Endothelial cell of umbilical vein (primary cell): ENCODE measurements around the gene CEP164. TPM values are rescaled to one million over a fixed set of nuclear protein-coding genes. Genes with fewer than 3 reads are reported as not detected.

Source experiments
- BruUV-seq: library from RNA; stranded (reverse); fragments of 400-500 nt; replicated peaks from 2 replicates; lab custom pipeline; 2021; lab: Mats Ljungman, UMichigan
- CTCF ChIA-PET: fragments of 300-600, 350-600 bp; sonication (Branson Sonifier 250); formaldehyde crosslinking; loops from one replicate; lab custom pipeline; 2021; ENCODE audit warnings: antibody characterized with exemption, inconsistent platforms; lab: Charles Lee
- POLR2A ChIA-PET: fragments of 300-600, 350-600 bp; sonication (Branson Sonifier 250); formaldehyde crosslinking; loops from one replicate; lab custom pipeline; 2021; ENCODE audit warnings: antibody characterized with exemption, inconsistent platforms; lab: Charles Lee
- DNase-seq: peaks from one replicate; pipeline ENCODE4 v3.0.0-alpha.2; 2011; ENCODE audit warnings: low read depth, low spot score
- FAIRE-seq: peaks from 2 replicates; lab custom pipeline; 2011; peaks lifted over from hg19 to GRCh38; lab: Jason Lieb, UNC
- H2AFZ ChIP-seq: 2 replicates; pipeline ENCODE4 v1.6.0; 2012; ENCODE audit warnings: low read depth, low read length, control low read depth, inconsistent platforms
- H3K27ac ChIP-seq: 2 replicates; pipeline ENCODE4 v1.5.1; 2011; ENCODE audit warnings: low read depth, mild to moderate bottlenecking, control low read depth, low read length, moderate library complexity; ENCODE audit not compliant: insufficient read depth
- H3K27me3 ChIP-seq, 2 experiments: 2 replicates each; pipeline versions ENCODE4 v1.6.0 to v1.6.1; 2011; ENCODE audit warnings: low read length in 2 of 2, mixed read lengths in 1 of 2; ENCODE audit not compliant: control insufficient read depth in 2 of 2, insufficient read depth in 2 of 2
- H3K36me3 ChIP-seq, 2 experiments: 2 replicates in 1 of 2; 3 replicates in 1 of 2; pipeline ENCODE4 v1.5.1; 2011; ENCODE audit warnings: low read length in 2 of 2, mild to moderate bottlenecking in 1 of 2, moderate library complexity in 1 of 2; ENCODE audit not compliant: control insufficient read depth in 2 of 2, insufficient read depth in 2 of 2; ENCODE audit errors: extremely low read depth in 1 of 2
- H3K4me1 ChIP-seq: 3 replicates; pipeline ENCODE4 v1.5.1; 2011; ENCODE audit warnings: mild to moderate bottlenecking, low read length; ENCODE audit not compliant: control insufficient read depth, insufficient read depth; ENCODE audit errors: extremely low read depth
- H3K4me2 ChIP-seq: 2 replicates; pipeline ENCODE4 v1.6.1; 2011; ENCODE audit warnings: low read length, control low read depth, mixed read lengths; ENCODE audit not compliant: insufficient read depth
- H3K4me3 ChIP-seq, 3 experiments: fragments of 200-600 bp in 1 of 3; sonication (generic), shearing (Covaris generic) in 1 of 3; replicated peaks in 1 of 3; 2 replicates each; pipeline ENCODE4 v1.5.1; 2011 to 2016; ENCODE audit warnings: control low read depth in 3 of 3, low read length in 3 of 3, mild to moderate bottlenecking in 2 of 3, inconsistent platforms in 1 of 3, low read depth in 1 of 3, moderate library complexity in 1 of 3; ENCODE audit not compliant: insufficient read depth in 1 of 3
- H3K79me2 ChIP-seq: 2 replicates; pipeline ENCODE4 v1.6.0; 2012; ENCODE audit warnings: low read length, inconsistent platforms; ENCODE audit not compliant: control insufficient read depth, insufficient read depth
- H3K9ac ChIP-seq: replicated peaks from 2 replicates; pipeline ENCODE3; 2011; ENCODE audit warnings: low read length, control low read depth; ENCODE audit not compliant: insufficient read depth; ENCODE audit errors: extremely low read depth
- H3K9me1 ChIP-seq: replicated peaks from 3 replicates; pipeline ENCODE4 v1.6.0; 2011; ENCODE audit warnings: mild to moderate bottlenecking, low read length; ENCODE audit not compliant: control insufficient read depth, insufficient read depth; ENCODE audit errors: extremely low read depth
- H3K9me3 ChIP-seq: replicated peaks from 2 replicates; pipeline ENCODE4 v1.5.1; 2012; ENCODE audit warnings: low read length, inconsistent platforms; ENCODE audit not compliant: control insufficient read depth, insufficient read depth
- H4K20me1 ChIP-seq: replicated peaks from 2 replicates; pipeline ENCODE3; 2011; ENCODE audit warnings: mild to moderate bottlenecking, low read length; ENCODE audit not compliant: control insufficient read depth, insufficient read depth; ENCODE audit errors: extremely low read depth
- CTCF ChIP-seq, 2 donors: IDR thresholded peaks; 1 replicate in 1 of 2; 2 replicates in 1 of 2; pipeline ENCODE4 v1.5.1; 2011; ENCODE audit warnings: low read length in 2 of 2, mild to moderate bottlenecking in 2 of 2, moderate library complexity in 2 of 2, control low read depth in 1 of 2, inconsistent platforms in 1 of 2, low read depth in 1 of 2; ENCODE audit not compliant: insufficient read depth in 1 of 2; ENCODE audit errors: extremely low read depth in 1 of 2
- EZH2 ChIP-seq: IDR thresholded peaks from 2 replicates; pipeline ENCODE4 v1.6.1; 2012; ENCODE audit warnings: borderline replicate concordance, low read depth, mild to moderate bottlenecking, moderate library complexity, low read length, inconsistent platforms; ENCODE audit not compliant: severe bottlenecking
- GATA2 ChIP-seq: IDR thresholded peaks from 2 replicates; pipeline ENCODE4 v1.7.0; 2011; ENCODE audit warnings: low read depth, mild to moderate bottlenecking, moderate library complexity, mixed read lengths, low read length; ENCODE audit not compliant: insufficient read length, insufficient read depth
- JUN ChIP-seq: IDR thresholded peaks from 2 replicates; pipeline ENCODE4 v1.6.1; 2011; ENCODE audit warnings: borderline replicate concordance, low read depth; ENCODE audit not compliant: insufficient read length, insufficient read depth
- MAX ChIP-seq: IDR thresholded peaks from 2 replicates; pipeline ENCODE4 v1.6.1; 2011; ENCODE audit not compliant: insufficient read depth, insufficient read length
- MYC ChIP-seq: IDR thresholded peaks from one replicate; pipeline ENCODE4 v1.6.1; 2011; ENCODE audit warnings: mild to moderate bottlenecking, low read depth, low read length
- POLR2A ChIP-seq: IDR thresholded peaks from 2 replicates; pipeline ENCODE4 v1.6.1; 2012; ENCODE audit warnings: low read depth, mild to moderate bottlenecking, control low read depth, low read length
- POLR2AphosphoS5 ChIP-seq: IDR thresholded peaks from 2 replicates; pipeline ENCODE4 v1.6.1; 2012; ENCODE audit warnings: low read depth, mild to moderate bottlenecking, control low read depth, low read length, moderate library complexity; ENCODE audit not compliant: insufficient read depth
- dilution Hi-C: fragments of 300-500 bp; cut with MboI; formaldehyde crosslinking; loops from one replicate; pipeline ENCODE4 v1.15.0; 2019; ENCODE audit warnings: low sequenced_read_pairs; ENCODE audit not compliant: extremely low pct_ligation_motif_present
- intact Hi-C: fragments of 100-400 bp; cut with micrococcal nuclease; formaldehyde crosslinking; loops from one replicate; pipeline ENCODE4 v1.10.0; 2022
- polyA plus RNA-seq, 4 experiments: library from polyadenylated mRNA; depleted of rRNA in 3 of 4; stranded (reverse) in 3 of 4; unstranded in 1 of 4; fragments of >200 nt; gene quantifications; 2 replicates each; pipeline versions ENCODE4 v1.2.1 to v1.2.3, GENCODE V29; 2011 to 2012; ENCODE audit warnings: missing spikeins in 1 of 4
- total RNA-seq: library from RNA; stranded (reverse); gene quantifications from 2 replicates; pipeline ENCODE4 v1.2.3, GENCODE V29; 2021

CEP164 gene
- total and polyA plus RNA-seq, 2 donors (not counting 3 experiments of a cell fraction or from before 2014, with no cell fraction given): 22.7 to 48.4 TPM

GRCh38 chr11:117281869-117282268 lies 45.8 kb upstream of the CEP164 start:
- H3K4me3 ChIP-seq: no peak overlapping the region
- ChIA-PET POLR2A (no interaction called here), CTCF (no interaction called here)
- peaks cover 21% of the 10 kb centered on the region for H3K4me1 ChIP-seq
- intact Hi-C loops (loop anchor here (2.0 kb wide), 1 partner anchor 35 kb away; the partner anchor contains the start of gene BACE1), dilution Hi-C loops (no loop called here)
- H3K9me3 ChIP-seq: no peaks in the 10 kb centered on the region
- BruUV-seq: TSS peak; percentile 43
- no peaks in the 10 kb centered on the region for H4K20me1 ChIP-seq
- H3K79me2 ChIP-seq: no peaks in the 10 kb centered on the region
- no peak overlapping the region for H3K9ac ChIP-seq
- H3K27me3 ChIP-seq: no peaks in the 10 kb centered on the region
- no peak for TF ChIP-seq POLR2A
- TF ChIP-seq MAX: no peak
- TF ChIP-seq MYC: no peak
- TF ChIP-seq CTCF (IDR thresholded peaks at IDR 0.05; ENCODE audit: extremely low read depth in 1 of 2, insufficient read depth in 1 of 2, low read depth in 1 of 2, low read length in 2 of 2): no peak
- no peak for TF ChIP-seq GATA2
- TF ChIP-seq JUN: no peak
- no peak for TF ChIP-seq POLR2AphosphoS5
- TF ChIP-seq EZH2: no peak
- no peak overlapping the region for H3K4me2 ChIP-seq
- no peak for DNase-seq
- no peak overlapping the region for H2AFZ ChIP-seq
- FAIRE-seq: no peak
- H3K36me3 ChIP-seq: peaks cover 5 to 9% of the 10 kb centered on the region in 2 experiments
- H3K27ac ChIP-seq: peak overlapping the region; percentile 64
- H3K9me1 ChIP-seq: no peaks in the 10 kb centered on the region
